BLaER1 (cell line): ENCODE measurements around the gene FATE1.
A peak's percentile ranks its signal among the peaks of the same experiment; 100 is the strongest.

Experiments
- H3K27ac ChIP-seq: shearing (Covaris generic); formaldehyde crosslinking; 2 replicates; pipeline ENCODE4 v1.8.1; 2022
- H3K27me3 ChIP-seq: shearing (Covaris generic); formaldehyde crosslinking; 2 replicates; pipeline ENCODE4 v1.8.1; 2022
- H3K36me3 ChIP-seq: shearing (Covaris generic); formaldehyde crosslinking; 2 replicates; pipeline ENCODE4 v1.8.1; 2022
- H3K4me1 ChIP-seq: shearing (Covaris generic); formaldehyde crosslinking; 2 replicates; pipeline ENCODE4 v1.8.1; 2022
- H3K4me2 ChIP-seq: shearing (Covaris generic); formaldehyde crosslinking; 2 replicates; pipeline ENCODE4 v1.8.1; 2022
- H3K4me3 ChIP-seq: shearing (Covaris generic); formaldehyde crosslinking; 2 replicates; pipeline ENCODE4 v1.8.1; 2022
- H3K9ac ChIP-seq: shearing (Covaris generic); formaldehyde crosslinking; 2 replicates; pipeline ENCODE4 v1.8.1; 2022
- H3K9me3 ChIP-seq: shearing (Covaris generic); formaldehyde crosslinking; 2 replicates; pipeline ENCODE4 v1.8.1; 2022
- H4K20me1 ChIP-seq: shearing (Covaris generic); formaldehyde crosslinking; 2 replicates; pipeline ENCODE4 v1.8.1; 2022
- Cebpa-rat ChIP-seq: shearing (Covaris generic); IDR thresholded peaks from 2 replicates; pipeline ENCODE4 v1.8.1; 2022

FATE1 gene

GRCh38 chrX:151702026-151702714 lies 13.7 kb upstream of the FATE1 start:
- Histone ChIP-seq H3K36me3 (no peaks in the 10 kb centered on the region), H3K27ac (no peak overlapping the region), H3K4me2 (no peak overlapping the region), H3K4me3 (no peak overlapping the region), H3K4me1 (no peaks in the 10 kb centered on the region), H4K20me1 (peaks cover 8% of the 10 kb centered on the region; the same call in 1 of the 2 replicates), H3K9ac (no peak overlapping the region), H3K9me3 (no peaks in the 10 kb centered on the region), H3K27me3 (peaks cover 87% of the 10 kb centered on the region)
- TF ChIP-seq Cebpa-rat, result no peak

- Histone ChIP-seq H4K20me1 (peaks cover 8% of the 10 kb centered on the region; the same call in 1 of the 2 replicates), H3K4me1 (no peaks in the 10 kb centered on the region), H3K27ac (no peak overlapping the region), H3K4me2 (no peak overlapping the region), H3K9ac (no peak overlapping the region), H3K4me3 (no peak overlapping the region), H3K36me3 (no peaks in the 10 kb centered on the region), H3K9me3 (no peaks in the 10 kb centered on the region), H3K27me3 (peaks cover 91% of the 10 kb centered on the region)
- TF ChIP-seq Cebpa-rat, result no peak
Observed at GRCh38 chrX:151702741-151703340, 13.0 kb upstream of the FATE1 start.

GRCh38 chrX:151703487-151703886 lies 12.3 kb upstream of the FATE1 start:
- Histone ChIP-seq H3K36me3 (no peaks in the 10 kb centered on the region), H3K27ac (no peak overlapping the region), H4K20me1 (peaks cover 8% of the 10 kb centered on the region; the same call in 1 of the 2 replicates)

GRCh38 chrX:151704041-151704663 lies 11.7 kb upstream of the FATE1 start:
- Histone ChIP-seq H3K36me3 (no peaks in the 10 kb centered on the region), H3K27me3 (peaks cover 90% of the 10 kb centered on the region), H4K20me1 (peaks cover 8% of the 10 kb centered on the region; the same call in 1 of the 2 replicates), H3K9me3 (no peaks in the 10 kb centered on the region), H3K4me2 (no peak overlapping the region), H3K27ac (no peak overlapping the region), H3K4me1 (no peaks in the 10 kb centered on the region), H3K4me3 (no peak overlapping the region), H3K9ac (no peak overlapping the region)
- TF ChIP-seq Cebpa-rat, result no peak

More at GRCh38 chrX:151703487-151703886, 12.3 kb upstream of the FATE1 start:
- no peak overlapping the region for H3K4me3 ChIP-seq
- H3K27me3 ChIP-seq, result peaks cover 91% of the 10 kb centered on the region
- H3K4me1 ChIP-seq, result no peaks in the 10 kb centered on the region
- no peak for TF ChIP-seq Cebpa-rat
- no peak overlapping the region for H3K4me2 ChIP-seq
- no peak overlapping the region for H3K9ac ChIP-seq
- H3K9me3 ChIP-seq, result no peaks in the 10 kb centered on the region

- peaks cover 28% of the 10 kb centered on the region for H3K4me1 ChIP-seq
- no peak for TF ChIP-seq Cebpa-rat
Observed at GRCh38 chrX:151708821-151709220, 7.0 kb upstream of the FATE1 start.

GRCh38 chrX:151710457-151710856 lies 5.4 kb upstream of the FATE1 start:
- H4K20me1 ChIP-seq, result peaks cover 9% of the 10 kb centered on the region; the same call in 1 of the 2 replicates
- H3K4me3 ChIP-seq, result no peak overlapping the region
- peaks cover 87% of the 10 kb centered on the region for H3K27me3 ChIP-seq
- peak overlapping the region; percentile 28; the same call in 1 of the 2 replicates for H3K27ac ChIP-seq
- H3K4me1 ChIP-seq, result peaks cover 28% of the 10 kb centered on the region
- no peak overlapping the region for H3K9ac ChIP-seq
- no peaks in the 10 kb centered on the region for H3K9me3 ChIP-seq
- H3K4me2 ChIP-seq, result peak overlapping the region; percentile 71
- H3K36me3 ChIP-seq, result no peaks in the 10 kb centered on the region
- no peak for TF ChIP-seq Cebpa-rat

More at GRCh38 chrX:151708821-151709220, 7.0 kb upstream of the FATE1 start:
- Histone ChIP-seq H3K9ac (no peak overlapping the region), H3K4me2 (no peak overlapping the region), H3K27ac (no peak overlapping the region), H3K36me3 (no peaks in the 10 kb centered on the region), H4K20me1 (peaks cover 9% of the 10 kb centered on the region; the same call in 1 of the 2 replicates), H3K4me3 (no peak overlapping the region), H3K27me3 (peaks cover 92% of the 10 kb centered on the region), H3K9me3 (no peaks in the 10 kb centered on the region)

- Histone ChIP-seq H4K20me1 (peaks cover 9% of the 10 kb centered on the region; the same call in 1 of the 2 replicates), H3K4me3 (no peak overlapping the region), H3K27ac (peak overlapping the region; percentile 28), H3K4me2 (peak overlapping the region; percentile 71), H3K27me3 (peaks cover 87% of the 10 kb centered on the region), H3K4me1 (peaks cover 28% of the 10 kb centered on the region), H3K9me3 (no peaks in the 10 kb centered on the region), H3K36me3 (no peaks in the 10 kb centered on the region), H3K9ac (no peak overlapping the region)
- no peak for TF ChIP-seq Cebpa-rat
Observed at GRCh38 chrX:151711154-151711553, 4.7 kb upstream of the FATE1 start.

GRCh38 chrX:151711787-151712186 lies 4.0 kb upstream of the FATE1 start:
- no peak overlapping the region for H3K9ac ChIP-seq
- H3K27me3 ChIP-seq, result peaks cover 87% of the 10 kb centered on the region
- H3K4me1 ChIP-seq, result peaks cover 28% of the 10 kb centered on the region
- peak overlapping the region; percentile 71 for H3K4me2 ChIP-seq
- H3K9me3 ChIP-seq, result no peaks in the 10 kb centered on the region
- no peaks in the 10 kb centered on the region for H3K36me3 ChIP-seq
- H4K20me1 ChIP-seq, result peaks cover 9% of the 10 kb centered on the region; the same call in 1 of the 2 replicates
- no peak overlapping the region for H3K4me3 ChIP-seq
- peak overlapping the region; percentile 28 for H3K27ac ChIP-seq
- no peak for TF ChIP-seq Cebpa-rat

GRCh38 chrX:151712253-151712652 lies 3.6 kb upstream of the FATE1 start:
- no peak overlapping the region; the same call in 1 of the 2 replicates for H3K27ac ChIP-seq
- H4K20me1 ChIP-seq, result peaks cover 9% of the 10 kb centered on the region; the same call in 1 of the 2 replicates
- no peaks in the 10 kb centered on the region for H3K9me3 ChIP-seq
- H3K36me3 ChIP-seq, result no peaks in the 10 kb centered on the region
- H3K9ac ChIP-seq, result no peak overlapping the region
- H3K4me3 ChIP-seq, result no peak overlapping the region
- no peak for TF ChIP-seq Cebpa-rat
- H3K27me3 ChIP-seq, result peaks cover 90% of the 10 kb centered on the region
- peak overlapping the region; percentile 71 for H3K4me2 ChIP-seq
- H3K4me1 ChIP-seq, result peaks cover 28% of the 10 kb centered on the region

- H3K9me3 ChIP-seq, result no peaks in the 10 kb centered on the region
- TF ChIP-seq Cebpa-rat, result no peak
Observed at GRCh38 chrX:151713849-151714248, 2.0 kb upstream of the FATE1 start.

More at GRCh38 chrX:151713849-151714248, 2.0 kb upstream of the FATE1 start:
- H4K20me1 ChIP-seq, result peaks cover 9% of the 10 kb centered on the region; the same call in 1 of the 2 replicates
- H3K4me1 ChIP-seq, result peaks cover 28% of the 10 kb centered on the region
- H3K4me2 ChIP-seq, result no peak overlapping the region
- H3K27ac ChIP-seq, result no peak overlapping the region
- H3K9ac ChIP-seq, result no peak overlapping the region
- H3K36me3 ChIP-seq, result no peaks in the 10 kb centered on the region
- peaks cover 93% of the 10 kb centered on the region for H3K27me3 ChIP-seq
- no peak overlapping the region for H3K4me3 ChIP-seq
